Measurements from ENCODE around the gene NPAP1.
"Not testable (repeated sequence)": the region's sequence is repeated elsewhere in the genome, so short reads cannot be mapped to it uniquely, and the experiment has no call there.

The NPAP1 gene, protein sequence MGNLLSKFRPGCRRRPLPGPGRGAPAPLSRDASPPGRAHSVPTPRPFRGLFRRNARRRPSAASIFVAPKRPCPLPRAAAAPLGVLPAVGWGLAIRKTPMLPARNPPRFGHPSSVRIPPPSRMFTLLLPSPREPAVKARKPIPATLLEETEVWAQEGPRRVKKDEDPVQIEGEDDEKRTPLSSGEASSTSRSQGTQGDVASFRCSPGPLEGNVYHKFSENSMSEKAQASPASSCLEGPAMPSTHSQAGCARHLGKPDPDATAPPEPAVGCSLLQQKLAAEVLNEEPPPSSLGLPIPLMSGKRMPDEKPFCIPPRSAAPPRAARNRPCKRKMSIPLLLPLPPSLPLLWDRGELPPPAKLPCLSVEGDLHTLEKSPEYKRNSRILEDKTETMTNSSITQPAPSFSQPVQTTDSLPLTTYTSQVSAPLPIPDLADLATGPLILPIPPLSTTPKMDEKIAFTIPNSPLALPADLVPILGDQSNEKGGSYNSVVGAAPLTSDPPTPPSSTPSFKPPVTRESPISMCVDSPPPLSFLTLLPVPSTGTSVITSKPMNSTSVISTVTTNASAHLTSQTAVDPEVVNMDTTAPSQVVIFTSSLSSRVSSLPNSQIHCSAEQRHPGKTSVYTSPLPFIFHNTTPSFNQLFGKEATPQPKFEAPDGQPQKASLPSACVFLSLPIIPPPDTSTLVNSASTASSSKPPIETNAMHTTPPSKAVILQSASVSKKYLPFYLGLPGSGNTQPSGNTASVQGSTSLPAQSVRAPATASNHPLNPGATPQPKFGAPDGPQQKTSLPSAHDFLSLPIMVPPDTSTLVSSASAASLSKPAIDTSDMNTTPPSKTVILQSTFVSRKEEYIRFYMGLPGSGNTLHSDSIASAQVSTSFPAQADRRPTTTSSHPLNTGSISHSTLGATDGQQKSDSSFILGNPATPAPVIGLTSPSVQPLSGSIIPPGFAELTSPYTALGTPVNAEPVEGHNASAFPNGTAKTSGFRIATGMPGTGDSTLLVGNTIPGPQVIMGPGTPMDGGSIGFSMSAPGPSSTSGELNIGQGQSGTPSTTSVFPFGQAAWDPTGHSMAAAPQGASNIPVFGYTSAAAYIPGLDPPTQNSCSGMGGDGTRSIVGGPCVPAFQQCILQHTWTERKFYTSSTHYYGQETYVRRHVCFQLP
- total RNA-seq, result 0 reads per million in 3 experiments

DNA sequence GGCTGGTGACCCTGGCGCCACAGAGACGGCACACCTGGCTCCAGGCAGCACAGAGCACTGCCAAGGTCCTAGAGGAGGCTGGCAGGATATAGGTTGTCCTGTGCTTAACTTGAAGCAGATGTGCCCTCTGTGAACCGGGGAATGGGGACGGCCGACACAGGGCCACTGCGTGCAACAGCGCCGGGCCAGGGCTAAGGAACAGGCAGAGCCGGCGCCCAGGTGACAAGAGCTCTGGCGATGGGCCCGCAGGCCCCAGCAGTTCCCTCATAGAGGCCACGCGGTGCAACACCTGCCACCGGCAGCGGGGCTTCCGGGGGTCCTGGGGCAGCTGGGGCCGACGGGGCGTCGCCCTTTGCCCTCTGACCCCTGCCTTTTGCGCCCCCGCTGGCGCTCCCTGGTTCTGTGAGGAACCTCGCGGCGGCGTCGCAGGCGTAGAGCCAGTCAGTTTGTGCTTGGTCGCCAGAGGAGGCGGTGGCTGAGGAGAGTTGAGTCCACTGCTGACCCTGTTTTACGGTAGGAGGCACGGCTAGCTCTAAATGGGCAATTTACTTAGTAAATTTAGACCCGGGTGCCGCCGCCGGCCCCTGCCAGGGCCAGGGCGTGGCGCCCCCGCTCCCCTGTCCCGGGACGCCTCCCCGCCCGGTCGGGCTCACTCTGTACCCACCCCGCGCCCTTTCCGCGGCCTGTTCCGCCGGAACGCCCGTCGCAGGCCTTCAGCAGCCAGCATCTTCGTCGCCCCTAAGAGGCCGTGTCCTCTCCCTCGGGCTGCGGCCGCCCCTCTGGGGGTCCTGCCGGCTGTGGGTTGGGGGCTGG is at the start of gene NPAP1:
Gene NPAP1, plus strand, starts transcription at position 444 of the 813 bp plus-strand sequence. Its CDS starts 93 bp downstream, at position 537.
- DNase-seq, result no peak

DNA sequence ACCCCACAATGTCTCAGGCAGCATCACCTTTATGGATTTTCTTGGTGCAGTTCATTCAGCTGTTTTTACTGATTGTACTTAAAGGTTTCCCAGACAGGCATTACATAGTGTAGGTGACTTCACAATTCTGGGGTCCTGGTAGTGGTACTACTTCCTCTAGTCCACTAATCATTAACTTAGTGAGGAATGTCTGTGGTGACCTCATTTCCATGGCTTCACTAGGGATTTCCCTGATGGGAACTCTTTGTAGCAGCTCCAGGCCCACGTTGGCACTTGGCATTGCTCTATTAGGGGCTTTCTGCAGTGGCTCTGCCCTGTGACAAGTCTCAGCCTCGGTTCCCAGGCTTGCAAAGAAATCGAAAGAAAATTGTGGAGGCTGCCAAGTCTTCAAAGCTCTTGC is 48.1 kb upstream of the NPAP1 start:
- no peak for DNase-seq

DNA sequence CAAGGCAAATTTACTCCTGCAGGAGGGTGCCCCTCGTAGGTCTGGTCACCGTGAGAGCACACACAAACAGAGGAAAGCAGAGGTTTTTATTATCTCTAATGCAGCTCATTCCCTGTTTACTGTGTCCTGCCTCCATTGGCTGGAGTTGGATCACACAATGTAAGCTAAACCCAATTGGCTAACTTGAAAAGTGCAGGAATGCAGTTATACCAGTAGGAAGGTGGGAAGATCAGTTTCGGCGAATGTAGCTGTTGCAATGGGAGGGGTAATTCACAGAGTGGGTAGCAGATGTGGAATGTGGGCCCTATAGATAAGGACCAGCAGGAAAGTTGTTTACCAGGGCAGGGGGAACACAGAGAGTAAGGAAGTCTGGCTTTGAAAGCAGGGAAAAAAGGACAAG is 42.5 kb upstream of the NPAP1 start:
- DNase-seq, result no peak

DNA sequence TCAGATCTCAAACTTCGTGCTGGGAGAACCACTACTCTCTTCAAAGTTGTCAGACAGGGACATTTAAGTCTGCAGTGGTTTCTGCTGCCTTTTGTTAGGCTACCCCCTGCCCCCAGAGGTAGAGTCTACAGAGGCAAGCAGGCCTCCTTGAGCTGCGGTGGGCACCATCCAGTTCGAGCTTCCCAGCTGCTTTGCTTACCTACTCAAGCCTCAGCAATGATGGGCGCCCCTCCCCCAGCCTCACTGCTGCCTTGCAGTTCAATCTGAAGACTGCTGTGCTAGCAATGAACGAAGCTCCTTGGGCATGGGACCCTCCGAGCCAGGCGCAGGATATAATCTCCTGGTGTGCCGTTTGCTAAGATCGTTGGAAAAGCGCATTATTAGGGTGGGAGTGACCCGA is 36.2 kb upstream of the NPAP1 start:
- not testable (repeated sequence) for DNase-seq

DNA sequence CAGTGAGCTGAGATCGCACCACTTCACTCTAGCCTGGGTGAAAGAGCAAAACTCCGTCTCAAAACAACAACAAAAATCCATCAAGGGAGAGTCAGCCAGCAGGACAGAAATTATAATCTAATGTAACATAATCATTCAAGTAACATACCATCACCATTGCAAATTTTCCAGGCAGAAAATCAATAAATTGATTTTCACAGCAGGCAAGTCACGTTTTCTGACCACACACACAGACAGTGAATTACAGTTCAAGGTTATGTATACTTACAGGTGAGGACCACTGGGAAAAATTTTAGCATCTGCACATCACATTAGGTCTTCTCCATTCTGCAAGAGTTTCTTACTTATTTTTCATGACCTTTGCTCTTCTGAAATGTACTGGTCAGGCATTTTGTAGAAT is 29.9 kb upstream of the NPAP1 start:
- DNase-seq, result no peak

DNA sequence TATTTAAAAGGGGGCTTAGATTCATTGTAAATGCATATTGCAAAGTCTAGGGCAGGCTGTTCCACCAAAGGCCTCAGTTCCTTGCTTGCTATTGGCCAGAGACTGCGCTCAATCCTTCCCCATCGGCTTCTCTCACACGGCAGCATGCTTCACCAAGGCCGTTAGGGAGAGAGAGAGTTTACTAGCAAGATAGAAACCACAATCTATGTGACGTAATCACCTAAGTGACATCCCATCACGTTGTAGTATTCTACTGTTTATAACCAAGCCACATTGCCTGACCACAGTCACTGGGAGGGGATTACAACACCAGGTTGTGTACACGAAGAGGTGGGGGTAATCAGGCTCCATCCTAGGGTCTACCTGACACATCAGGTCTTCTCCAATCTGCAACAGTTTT is 16.0 kb upstream of the NPAP1 start:
- no peak for DNase-seq

DNA sequence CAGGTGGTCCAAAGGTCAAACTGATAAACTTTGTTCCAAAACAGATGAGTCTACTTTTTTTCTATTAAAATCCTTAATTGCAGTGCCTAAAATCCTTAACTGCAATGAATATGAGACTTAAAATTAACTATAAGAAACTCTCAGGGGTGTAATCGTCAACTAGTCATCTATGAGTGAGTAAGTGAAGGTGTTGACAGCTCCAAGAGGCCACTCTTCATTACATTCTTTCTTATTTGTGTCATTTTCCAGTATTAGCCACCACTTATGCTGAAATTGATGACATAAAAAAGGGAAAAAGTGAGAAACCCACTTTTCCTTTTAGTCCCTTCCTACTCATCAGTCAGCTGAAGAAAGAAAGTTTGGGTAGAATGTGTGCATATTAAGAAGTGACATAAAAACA is 12.6 kb upstream of the NPAP1 start:
- DNase-seq, result no peak

DNA sequence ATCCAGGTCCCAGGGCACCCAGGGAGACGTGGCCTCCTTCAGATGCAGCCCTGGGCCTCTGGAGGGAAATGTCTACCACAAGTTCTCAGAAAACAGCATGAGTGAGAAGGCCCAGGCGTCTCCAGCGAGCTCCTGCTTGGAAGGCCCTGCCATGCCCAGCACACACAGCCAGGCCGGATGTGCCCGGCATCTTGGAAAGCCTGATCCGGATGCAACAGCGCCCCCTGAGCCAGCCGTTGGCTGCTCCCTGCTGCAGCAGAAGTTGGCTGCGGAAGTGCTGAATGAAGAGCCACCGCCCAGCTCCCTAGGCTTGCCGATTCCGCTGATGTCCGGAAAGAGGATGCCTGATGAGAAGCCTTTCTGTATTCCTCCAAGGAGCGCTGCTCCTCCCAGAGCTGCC is 856 bp downstream of the NPAP1 start:
- no peak for DNase-seq

DNA sequence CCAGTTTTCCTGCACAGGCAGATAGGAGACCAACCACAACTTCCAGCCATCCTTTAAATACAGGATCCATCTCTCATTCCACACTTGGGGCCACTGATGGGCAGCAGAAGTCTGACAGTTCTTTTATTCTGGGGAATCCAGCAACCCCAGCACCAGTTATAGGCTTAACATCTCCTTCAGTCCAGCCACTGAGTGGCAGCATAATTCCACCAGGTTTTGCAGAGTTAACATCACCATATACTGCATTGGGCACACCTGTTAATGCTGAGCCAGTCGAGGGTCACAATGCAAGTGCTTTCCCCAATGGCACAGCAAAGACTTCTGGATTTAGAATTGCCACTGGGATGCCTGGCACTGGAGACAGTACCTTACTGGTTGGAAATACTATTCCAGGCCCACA is 2.9 kb downstream of the NPAP1 start:
- DNase-seq, result no peak

DNA sequence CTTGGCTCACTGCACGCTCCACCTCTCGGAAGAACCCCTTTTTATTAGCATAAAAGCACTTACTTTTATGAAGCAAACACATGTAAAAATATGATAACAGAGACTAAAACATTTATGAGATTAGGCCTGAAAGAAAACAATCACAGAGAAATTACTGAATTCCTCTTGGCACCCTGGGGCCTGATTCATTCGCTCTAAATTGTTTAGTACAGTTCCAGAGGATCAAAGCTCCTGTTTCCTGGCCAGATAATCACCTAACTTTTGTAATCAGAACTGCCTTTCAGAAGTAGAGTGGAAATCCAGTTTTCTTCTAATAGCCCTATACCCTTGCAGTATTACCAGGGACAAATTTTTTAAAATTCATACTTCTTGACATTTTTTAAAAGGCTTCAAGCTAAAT is 6.4 kb downstream of the NPAP1 start:
- DNase-seq, result no peak

DNA sequence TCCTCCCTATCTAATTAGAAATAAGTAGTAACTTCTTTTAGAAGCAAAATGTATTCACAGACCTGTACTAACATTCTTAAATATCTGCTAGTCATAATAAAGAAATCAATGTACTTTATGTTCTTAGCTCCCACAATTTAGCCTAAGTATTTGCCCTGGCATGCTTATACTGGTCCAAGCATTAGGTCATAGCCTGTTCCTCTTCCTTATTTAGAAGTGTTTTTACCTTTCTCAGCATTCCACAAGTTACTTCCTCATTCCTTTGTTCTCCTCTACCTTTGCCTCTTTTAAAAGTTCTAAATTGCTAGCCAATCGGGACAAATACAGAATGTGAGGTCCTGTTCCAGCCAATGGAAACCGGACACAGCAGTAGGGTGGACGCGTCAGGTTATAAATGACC is 7.3 kb downstream of the NPAP1 start:
- not testable (repeated sequence) for DNase-seq

DNA sequence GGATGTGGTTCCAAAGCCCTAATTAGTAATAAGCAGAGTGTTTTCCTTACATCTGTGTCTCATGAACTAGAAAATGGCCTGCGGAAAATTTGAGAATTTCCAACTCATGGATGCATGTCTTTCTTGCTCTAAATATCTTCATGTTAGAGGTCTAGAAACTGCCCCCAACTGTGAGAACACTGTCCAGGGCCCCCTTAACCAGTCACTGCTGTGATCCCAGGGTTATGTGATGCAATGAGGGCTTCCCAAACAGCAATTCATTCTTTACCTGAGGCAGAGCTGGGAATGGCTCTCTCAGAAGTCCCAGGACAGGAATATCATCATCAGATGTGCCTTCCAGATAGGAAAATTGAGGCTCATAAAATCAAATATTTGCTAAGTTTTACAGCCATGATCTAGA is 8.2 kb downstream of the NPAP1 start:
- no peak for DNase-seq

DNA sequence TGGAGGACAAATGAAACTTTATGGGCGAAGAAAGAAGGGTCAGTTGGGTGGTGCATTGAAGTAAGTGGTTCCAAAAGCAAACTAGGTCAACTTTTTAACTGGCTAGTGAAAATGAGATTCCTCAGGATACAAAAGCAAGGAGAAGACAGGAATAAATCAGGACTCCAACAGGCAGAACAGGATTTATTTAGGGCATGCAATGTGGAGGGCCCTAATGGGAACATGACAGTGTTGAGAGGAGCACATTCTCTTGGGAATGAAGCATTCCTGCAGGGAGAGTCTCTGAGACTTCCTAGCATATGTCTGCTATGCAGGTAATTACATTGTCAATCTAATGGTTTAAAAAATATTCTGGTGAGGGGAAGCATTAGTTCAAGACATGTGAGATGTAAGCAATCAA is 8.7 kb downstream of the NPAP1 start:
- no peak for DNase-seq

DNA sequence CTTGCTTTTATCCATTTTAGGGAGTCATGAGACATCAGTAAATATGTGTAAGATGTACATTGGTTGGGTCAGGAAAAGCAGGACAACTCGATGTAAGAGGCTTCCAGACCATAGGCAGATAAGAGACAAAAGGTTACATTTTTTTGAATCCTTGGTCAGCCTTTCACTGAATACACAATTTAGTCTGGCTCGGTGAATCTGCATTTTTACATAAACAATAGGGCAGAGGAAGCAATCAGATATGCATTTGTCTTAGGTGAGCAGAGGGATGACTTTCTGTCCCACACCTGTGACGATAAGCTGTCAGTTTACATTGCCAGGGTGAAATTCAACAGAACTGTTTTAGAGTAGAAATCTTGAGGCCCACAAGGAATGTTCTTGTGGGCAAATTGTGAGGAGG is 20.6 kb downstream of the NPAP1 start:
- no peak for DNase-seq

DNA sequence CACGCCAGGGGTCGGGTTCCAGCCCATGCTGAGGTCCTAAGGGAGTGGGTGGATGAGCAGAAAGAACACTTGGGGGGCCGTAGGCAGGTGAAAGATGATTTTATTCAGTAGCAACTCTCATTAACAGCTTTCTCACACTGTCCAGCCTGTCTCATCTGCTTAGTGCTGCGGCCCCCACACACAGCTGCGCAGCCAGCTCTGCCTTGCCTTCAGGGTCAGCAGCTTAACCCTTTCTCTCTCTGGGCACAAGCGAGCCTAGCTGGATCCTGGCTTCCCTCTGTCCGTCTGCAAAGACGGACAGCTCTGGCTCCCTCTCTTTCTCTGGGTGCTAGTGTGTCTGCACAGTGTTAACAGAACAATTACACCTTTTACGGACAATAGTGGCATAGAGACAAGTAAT is 21.3 kb downstream of the NPAP1 start:
- DNase-seq, result no peak

DNA sequence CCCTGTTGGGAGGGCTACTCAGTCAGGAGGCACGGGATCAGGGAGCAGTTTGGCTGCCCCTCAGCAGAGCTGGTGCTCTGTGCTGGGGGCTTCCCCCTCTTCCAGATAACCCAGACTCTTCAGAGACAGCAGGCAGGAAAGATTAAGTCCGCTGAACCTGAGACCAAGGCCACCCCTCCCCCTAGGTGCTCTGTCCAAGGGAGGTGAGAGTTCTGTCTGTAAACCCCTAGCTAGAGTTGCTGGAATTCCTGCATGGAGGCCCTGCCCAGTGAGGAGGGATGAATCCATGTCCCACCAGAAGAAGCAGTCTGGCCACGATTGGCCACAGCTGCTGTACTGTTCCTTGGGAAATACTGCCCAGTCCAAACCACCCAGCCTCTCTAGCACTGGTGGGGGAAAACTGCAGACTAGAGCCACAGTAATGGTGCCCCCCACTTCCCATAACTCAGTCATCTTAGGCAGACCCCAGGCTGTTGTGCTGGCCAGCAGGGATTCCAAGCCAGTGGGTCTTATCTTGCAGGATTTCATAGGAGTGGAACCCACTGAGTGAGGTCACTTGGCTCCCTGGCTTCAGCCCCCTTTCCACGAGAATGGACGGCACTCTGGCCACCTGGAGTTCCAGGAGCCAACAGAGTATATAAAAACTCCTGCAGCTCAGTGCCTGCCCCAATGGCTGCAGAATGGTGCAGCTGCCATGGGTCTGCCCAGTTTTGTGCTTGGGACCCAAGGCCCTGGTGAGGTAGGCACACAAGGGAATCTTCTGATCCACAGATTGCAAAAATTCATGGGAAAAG is 42.9 kb downstream of the NPAP1 start:
- no peak for DNase-seq

DNA sequence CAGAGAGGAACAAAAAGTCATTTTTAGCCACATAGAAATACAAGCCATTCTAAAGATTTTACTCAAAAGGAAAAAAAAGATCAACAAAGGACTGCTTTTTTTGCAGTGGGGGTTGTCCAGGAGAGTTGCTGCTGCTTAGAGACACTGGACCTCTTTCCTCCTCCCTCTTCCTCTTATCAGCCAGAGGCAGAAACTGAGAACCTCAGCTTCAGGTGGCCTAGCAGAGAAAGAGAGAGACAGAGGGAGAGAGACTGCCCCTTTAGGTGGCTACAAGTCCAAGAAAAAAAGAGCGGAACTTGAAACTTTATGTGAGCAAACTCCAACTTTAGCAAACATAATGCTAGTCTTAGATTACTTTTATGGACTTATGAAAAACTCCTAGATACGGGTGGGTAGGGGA is 54.2 kb downstream of the NPAP1 start:
- no peak for DNase-seq

Data from central memory CD4-positive, alpha-beta T cell (primary cell).